ENCODE measurements around the gene SCD5.

DNA sequence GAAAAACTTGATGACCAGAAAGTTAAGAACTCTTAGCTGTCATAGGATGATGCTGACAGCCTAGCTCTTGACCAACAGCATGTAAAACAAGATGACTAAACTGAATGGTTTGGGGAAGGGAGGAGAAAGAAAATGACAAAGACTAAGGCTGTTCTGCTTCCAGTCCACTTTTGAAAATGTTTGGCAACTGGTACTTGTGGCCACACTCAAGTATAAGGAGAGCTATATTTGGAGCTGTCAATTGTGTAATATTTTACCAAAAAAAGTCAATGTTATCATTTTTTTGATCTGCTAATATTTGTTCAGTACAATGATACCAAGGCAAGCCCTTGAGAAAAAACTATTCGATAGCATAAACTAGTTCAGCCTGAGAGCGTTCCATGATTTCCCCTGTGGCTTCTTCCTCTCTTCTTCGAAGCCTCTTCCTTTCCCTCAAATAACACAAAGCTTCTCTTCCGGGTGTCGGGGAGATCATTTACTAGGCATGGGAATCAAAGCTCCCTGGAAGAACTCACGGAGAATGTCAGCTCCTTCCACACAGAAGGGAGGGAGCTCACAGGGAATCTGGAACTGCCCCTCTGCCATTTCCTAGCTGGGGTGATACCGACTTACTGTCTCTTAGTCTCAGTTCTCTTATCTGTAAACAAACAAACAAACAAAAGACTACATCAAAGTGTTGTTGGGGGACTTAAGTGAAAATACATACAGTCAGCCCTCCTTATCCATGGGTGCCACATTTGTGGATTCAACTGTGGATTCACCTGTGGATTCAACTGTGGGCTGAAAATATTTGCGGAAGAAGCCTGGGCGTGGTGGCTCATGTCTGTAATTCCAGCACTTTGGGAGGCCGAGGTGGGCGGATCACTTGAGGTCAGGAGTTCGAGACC lies 82.6 kb downstream of the SCD5 start:
- TF ChIP-seq, protein P1, sequence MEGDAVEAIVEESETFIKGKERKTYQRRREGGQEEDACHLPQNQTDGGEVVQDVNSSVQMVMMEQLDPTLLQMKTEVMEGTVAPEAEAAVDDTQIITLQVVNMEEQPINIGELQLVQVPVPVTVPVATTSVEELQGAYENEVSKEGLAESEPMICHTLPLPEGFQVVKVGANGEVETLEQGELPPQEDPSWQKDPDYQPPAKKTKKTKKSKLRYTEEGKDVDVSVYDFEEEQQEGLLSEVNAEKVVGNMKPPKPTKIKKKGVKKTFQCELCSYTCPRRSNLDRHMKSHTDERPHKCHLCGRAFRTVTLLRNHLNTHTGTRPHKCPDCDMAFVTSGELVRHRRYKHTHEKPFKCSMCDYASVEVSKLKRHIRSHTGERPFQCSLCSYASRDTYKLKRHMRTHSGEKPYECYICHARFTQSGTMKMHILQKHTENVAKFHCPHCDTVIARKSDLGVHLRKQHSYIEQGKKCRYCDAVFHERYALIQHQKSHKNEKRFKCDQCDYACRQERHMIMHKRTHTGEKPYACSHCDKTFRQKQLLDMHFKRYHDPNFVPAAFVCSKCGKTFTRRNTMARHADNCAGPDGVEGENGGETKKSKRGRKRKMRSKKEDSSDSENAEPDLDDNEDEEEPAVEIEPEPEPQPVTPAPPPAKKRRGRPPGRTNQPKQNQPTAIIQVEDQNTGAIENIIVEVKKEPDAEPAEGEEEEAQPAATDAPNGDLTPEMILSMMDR (IDR thresholded peaks at IDR 0.05) = no peak
- no peak for TF ChIP-seq POLR2A (IDR thresholded peaks at IDR 0.05)
